TTC549 (cell line): ENCODE data around the gene MAPKBP1.
"Not testable (repeated sequence)": the region's sequence is repeated elsewhere in the genome, so short reads cannot be mapped to it uniquely, and the experiment has no call there.

ENCODE experiments used
- FAIRE-seq: peaks from 2 replicates; lab custom pipeline; 2012; peaks lifted over from hg19 to GRCh38; lab: Jason Lieb, UNC

The MAPKBP1 gene, protein sequence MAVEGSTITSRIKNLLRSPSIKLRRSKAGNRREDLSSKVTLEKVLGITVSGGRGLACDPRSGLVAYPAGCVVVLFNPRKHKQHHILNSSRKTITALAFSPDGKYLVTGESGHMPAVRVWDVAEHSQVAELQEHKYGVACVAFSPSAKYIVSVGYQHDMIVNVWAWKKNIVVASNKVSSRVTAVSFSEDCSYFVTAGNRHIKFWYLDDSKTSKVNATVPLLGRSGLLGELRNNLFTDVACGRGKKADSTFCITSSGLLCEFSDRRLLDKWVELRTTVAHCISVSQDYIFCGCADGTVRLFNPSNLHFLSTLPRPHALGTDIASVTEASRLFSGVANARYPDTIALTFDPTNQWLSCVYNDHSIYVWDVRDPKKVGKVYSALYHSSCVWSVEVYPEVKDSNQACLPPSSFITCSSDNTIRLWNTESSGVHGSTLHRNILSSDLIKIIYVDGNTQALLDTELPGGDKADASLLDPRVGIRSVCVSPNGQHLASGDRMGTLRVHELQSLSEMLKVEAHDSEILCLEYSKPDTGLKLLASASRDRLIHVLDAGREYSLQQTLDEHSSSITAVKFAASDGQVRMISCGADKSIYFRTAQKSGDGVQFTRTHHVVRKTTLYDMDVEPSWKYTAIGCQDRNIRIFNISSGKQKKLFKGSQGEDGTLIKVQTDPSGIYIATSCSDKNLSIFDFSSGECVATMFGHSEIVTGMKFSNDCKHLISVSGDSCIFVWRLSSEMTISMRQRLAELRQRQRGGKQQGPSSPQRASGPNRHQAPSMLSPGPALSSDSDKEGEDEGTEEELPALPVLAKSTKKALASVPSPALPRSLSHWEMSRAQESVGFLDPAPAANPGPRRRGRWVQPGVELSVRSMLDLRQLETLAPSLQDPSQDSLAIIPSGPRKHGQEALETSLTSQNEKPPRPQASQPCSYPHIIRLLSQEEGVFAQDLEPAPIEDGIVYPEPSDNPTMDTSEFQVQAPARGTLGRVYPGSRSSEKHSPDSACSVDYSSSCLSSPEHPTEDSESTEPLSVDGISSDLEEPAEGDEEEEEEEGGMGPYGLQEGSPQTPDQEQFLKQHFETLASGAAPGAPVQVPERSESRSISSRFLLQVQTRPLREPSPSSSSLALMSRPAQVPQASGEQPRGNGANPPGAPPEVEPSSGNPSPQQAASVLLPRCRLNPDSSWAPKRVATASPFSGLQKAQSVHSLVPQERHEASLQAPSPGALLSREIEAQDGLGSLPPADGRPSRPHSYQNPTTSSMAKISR (N-terminal part only)

DNA sequence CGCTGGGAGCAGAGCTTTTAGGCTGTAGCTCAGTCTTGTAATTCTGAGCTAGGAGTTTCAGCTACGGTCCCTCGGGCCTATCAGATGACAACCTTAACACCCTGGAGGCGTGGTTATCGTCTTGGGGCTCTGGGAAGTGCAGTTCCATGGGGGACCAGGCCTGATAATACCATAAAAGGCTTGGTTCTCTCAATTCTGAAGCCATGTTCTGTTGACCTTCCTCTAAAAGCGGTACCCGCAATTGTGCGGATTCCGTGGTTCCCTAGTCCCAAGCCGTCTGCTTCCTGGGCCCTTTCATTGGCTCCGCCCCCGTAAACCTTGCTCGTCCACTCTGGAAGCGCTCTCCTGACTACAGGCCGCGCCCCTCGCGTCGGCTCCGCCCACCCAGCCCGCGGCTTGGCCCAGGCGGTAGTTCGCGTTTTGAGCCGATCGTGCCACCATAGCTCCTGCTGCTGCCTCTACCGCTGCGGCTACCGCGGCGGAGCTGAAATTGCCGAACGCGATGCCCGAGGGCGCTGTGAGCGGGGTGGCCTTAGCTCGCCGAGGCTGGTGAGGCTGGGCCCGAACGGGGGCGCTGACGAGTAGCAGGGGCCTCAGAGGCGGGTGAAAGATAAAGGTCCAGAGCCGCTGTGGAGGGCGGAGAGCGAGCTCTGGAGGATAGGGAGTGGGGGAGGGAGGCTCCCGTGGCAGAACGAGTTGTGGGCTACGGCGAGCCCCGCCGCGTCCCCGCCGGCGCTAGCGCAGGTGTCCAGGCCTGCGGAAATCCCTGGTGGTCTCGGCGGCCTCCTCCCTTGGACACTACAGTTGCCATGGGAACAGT, at the start of gene MAPKBP1:
TSS of gene MAPKBP1 (plus strand) at position 423 of the 820 bp plus-strand sequence. CDS start 792 bp downstream, outside the sequence.
- FAIRE-seq = peak; percentile 88

DNA sequence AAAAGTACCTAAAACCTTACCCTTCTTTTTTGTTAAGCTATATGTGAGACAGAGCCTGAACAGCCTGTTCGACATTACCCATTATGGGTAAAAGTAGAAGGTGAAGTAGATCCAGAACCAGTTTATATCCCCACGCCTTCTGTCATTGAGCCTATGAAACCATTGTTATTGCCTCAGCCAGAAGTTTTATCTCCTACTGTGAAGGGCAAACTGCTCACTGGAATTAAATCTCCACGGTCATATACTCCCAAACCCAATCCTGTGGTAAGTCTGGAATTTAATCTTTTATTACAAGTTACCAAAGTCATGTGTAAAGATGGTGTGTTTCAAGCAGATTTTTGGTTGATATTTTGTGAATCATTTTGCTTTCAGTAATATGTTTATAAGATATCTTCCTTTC, 47.1 kb upstream of the MAPKBP1 start:
- FAIRE-seq = no peak

DNA sequence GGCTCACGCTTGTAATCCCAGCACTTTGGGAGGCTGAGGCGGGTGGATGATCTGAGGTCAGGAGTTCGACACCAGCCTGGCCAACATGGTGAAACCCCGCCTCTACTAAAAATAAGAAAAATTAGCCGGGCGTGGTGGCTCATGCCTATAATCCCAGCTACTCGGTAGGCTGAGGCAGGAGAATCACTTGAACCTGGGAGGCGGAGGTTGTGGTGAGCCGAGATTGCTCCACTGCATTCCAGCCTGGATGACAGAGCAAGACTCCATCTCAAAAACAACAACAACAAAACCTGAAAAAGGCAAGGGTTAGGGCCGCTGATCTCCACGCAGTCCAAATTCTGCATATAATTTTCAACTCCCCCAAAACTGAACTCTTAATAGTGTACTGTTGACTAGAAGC, 46.2 kb upstream of the MAPKBP1 start:
- not testable (repeated sequence) for FAIRE-seq

DNA sequence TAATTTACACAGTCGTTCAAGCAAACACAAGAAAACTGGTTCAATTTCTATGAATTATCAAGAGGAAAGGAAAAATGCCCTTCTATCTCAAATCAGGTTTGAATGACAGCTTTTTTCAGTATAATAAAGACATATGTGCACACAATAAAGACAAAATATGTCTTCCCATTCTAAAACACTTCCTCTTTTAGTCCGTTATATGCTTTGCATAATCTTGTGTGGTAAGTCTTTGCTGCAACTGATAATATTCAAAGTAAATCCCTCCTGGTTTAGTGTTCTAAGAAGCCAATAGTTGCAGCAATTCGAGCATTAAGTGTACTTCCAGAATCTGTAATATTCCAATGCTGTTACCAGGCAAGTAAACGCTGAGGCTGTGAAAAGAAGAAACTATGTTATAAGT, 43.7 kb upstream of the MAPKBP1 start:
- no peak for FAIRE-seq

DNA sequence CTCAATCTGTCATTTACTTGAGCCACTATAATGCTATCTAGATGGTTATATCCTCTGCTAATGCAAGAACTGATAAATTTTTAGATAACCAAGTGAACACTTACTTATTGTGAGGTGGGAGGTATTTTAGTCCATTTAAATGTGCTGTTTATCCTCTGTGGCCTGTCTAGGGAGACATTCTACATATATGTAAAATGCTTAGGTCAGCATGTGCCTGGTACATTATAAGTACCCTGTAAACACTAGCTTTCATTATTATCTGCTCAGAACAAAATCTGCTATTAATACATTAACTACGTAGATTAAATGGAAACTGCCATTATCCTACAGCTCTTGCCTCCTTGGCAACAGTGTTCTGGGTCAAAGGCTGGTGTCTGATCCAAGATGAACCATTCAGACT, 41.8 kb upstream of the MAPKBP1 start:
- FAIRE-seq = no peak

DNA sequence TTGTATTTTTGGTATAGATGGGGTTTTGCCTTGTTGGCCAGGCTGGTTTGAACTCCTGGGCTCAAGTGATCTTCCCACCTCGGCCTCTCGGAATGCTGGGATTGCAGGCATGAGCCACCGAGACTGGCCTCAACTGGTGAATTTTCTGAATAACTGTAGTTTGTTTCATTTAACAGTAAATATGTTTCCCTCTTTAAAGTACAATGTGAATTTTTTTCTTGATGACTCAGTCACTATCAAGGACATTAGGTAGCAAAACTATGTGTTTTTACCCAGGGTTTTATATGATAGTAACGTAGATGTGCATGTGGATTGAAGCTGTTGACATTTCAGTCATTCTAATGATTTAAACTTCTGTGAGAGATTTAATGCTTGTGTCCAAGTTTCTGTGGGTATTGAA, 40.2 kb upstream of the MAPKBP1 start:
- FAIRE-seq = no peak

DNA sequence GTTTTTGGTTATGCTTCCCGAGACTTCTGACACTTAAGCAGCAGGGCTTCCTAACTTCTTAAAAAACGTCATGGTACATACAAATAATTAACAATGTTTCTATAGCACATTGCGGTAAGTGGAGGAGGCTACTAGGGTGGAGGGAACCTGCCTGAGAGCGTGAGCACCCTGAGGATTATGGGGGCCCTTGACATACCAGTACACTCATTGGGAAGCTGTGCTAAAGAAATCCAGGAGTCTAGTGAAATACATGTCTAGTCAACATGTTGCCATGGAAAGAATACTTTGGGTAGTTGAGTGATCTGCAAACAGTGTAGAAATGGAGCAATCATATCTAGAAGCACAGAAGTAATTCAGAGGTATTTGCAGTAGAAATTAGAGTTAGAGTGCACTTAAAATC, 39.2 kb upstream of the MAPKBP1 start:
- no peak for FAIRE-seq

DNA sequence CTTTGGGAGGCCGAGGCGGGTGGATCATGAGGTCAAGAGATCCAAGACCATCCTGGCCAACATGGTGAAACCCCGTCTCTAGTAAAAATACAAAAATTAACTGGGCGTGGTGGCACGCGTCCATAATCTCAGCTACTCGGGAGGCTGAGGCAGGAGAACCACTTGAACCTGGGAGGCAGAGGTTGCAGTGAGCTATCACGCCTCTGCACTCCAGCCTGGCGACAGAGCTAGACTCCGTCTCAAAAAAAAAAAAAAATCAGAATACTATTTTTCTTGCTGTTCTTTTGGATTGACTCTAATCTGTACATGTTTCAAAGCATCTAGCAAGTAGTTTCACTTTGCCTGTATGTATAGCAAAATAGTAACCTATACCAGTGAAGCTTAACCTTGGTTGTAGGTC, 38.8 kb upstream of the MAPKBP1 start:
- FAIRE-seq = not testable (repeated sequence)

DNA sequence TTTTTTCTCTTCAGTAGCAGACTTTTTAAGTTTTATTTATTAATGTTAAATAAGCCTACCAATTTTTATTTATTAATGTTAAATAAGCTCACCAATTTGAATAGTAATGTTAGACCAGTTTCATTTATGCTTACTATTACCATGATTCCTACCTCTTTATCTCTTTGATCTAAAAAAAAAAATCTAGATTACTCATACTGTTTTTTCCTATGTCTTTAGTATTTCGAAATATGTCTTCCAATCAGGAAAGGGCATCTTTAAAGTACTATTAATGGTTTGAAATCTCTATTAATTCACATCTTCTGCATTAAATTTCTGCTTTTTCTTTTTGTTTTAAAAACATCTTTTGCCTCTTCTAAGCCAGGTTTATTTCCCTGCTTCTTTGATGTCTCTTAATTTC, 27.5 kb upstream of the MAPKBP1 start:
- FAIRE-seq = no peak

DNA sequence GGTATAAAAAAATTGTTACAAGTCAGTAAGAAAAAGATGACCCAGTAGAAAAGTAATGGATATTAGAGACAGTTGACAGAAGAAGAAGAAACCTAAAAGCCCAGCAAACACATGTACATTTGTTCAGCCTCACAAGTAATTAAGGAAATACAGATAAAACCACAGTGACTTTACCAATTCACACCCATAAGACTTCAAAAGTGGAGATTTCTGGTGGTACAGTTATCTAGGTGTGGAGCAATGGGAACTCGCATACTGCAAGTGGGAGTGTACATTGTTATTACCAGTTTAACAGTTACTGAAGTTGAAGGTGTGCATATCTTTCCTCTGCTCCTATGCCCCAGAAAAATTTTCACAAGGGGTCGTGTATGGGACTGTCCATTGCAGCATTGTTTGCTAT, 18.1 kb upstream of the MAPKBP1 start:
- FAIRE-seq = no peak

DNA sequence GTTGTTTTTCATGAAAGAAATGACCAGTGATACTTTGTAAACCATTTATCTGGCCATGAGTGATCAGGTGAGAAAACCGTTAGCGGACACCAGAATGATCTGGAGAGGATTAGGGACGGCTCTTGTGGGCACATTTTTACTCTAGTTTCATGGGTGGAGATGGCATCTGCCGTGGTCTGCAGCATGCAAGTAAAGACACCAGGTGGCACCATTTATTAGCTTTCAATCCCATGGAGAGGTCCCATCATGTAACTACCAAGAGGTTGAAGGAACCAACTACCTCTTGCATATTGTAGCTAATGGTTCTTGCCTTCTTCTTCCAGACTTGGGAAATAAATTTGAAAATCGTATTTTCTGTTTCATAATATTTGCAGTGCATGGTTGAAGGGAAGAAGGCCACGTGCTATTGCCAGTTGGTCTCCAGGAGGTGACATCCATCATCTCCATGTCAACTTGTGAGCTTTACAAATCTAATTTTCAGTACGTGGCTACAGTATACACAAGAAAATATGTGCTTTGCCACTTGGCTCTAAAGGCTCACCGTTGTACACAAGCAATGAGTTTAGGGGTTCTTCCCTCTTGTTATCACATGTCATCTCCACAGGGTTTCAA, 1.5 kb upstream of the MAPKBP1 start:
- peak; percentile 46 for FAIRE-seq

DNA sequence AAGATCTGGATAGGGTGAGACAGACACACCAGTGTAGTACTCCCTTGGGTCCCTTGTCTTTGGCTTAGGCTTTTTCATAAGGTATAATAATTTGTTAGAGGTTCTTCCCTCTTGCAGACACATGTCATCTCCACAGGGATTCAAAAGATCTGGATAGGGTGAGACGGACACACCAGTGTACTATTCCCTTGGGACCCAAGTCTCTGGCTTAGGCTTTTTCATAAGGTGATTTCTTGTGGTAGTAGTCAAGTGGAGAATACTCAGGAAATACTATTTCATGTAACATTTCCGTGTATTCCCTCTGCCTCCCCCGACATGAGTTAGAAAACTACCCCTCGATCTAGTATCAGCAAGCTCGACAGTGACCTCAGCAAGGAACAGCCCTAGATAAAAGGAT, 954 bp upstream of the MAPKBP1 start:
- no peak for FAIRE-seq

DNA sequence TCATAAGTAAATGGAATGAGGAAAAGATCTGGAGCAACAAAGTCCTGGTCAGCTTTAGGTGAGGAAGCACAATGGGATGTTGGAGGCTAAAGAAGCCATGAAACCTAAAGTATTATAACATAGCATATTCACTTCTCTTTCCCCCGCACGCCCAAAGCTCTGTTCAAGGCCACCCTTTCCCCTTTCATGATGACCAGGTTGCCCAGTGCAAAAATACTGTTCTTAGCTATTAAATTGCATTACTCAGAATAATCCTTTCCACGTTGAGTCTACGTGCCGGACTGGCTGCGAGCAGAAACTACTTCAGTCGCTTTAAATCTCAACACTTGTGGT, 589 bp upstream of the MAPKBP1 start:
- FAIRE-seq = no peak

DNA sequence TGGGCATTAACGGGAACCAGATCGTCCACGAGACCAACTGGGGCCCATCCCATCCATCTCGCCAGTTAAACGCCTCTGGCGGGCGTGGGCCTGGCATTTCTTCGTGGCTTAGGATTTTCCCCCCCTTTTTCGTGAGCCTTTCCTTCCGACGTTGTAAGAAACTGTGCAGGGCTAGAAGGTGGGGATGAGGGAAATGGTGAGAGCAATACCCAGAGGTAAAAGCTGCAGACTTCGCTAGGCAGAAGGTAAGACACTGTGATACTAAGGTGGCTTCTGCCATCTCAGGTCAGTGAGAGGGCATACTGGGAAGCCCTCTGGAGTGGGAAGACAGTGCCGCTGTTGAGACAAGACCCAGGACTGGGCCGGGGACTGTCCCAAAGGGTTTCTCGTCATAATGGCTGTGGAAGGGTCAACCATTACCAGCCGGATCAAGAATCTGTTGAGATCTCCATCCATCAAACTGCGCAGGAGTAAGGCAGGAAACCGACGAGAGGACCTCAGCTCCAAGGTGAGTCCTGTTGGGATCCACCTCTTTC, 666 bp downstream of the MAPKBP1 start:
- FAIRE-seq = no peak

DNA sequence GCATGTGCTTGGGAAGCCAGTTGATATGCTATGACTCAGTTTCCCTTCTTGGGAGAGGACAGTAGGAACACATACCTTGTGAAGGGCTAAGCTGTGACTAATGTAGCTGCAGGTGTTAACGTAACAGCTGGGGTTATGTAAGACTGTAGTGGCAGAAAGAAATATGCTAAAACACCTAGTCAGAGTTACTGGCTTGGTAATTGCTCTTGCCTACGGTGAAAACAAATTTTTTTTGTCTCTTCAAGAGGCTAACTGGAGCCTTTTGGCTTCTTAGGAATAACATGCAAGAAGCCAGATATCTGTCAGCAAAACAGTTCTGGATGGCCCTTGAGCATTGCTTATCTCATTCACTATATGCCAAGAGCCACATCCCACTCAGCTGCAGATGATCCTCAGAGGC, 1.4 kb downstream of the MAPKBP1 start:
- FAIRE-seq = no peak

DNA sequence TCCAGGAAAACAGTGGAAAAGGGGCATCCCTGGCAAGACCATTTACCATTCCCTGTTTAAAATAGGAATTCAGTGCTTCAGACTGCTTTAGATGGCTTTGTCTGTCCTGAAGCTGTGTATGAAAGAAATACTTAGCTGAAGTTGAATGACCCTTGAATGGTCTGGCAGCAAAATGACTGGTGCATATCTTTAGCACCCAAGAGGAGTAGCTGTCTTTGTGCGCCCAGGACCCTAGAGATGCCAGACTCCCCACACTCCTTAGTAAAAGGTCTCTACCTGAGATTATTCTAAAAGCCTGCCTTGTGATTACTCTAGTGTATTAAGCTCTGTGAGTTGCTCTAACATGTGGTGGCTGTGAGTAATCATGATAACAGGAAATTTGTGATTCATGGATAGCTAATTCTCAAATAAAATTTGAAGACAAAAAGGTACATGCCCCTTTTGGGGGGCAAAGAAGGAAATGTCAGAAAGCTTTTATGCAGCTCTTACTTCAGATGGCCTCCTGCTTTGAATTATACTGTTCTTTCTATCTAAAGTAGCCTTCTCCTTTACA, 3.2 kb downstream of the MAPKBP1 start:
- no peak for FAIRE-seq

DNA sequence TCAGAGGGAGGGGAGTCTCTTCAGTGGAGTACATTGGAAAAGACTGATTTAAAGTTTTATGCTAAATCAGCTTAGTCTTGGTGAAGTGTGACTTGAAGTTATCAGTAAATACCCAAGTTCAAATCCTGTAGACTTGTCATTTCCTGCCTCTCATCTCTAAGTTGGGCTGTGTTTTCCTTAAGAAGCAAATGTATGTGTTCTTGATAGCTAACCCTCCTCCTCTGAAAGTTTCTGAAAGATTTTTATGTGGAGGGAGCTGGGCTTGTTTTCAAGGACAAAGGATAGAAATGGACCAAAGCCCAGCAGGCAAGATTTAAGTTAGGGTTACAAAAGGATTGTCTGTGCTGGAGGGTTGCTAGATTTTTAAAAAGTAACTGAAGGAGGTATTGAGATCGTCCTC, 4.2 kb downstream of the MAPKBP1 start:
- FAIRE-seq = no peak

DNA sequence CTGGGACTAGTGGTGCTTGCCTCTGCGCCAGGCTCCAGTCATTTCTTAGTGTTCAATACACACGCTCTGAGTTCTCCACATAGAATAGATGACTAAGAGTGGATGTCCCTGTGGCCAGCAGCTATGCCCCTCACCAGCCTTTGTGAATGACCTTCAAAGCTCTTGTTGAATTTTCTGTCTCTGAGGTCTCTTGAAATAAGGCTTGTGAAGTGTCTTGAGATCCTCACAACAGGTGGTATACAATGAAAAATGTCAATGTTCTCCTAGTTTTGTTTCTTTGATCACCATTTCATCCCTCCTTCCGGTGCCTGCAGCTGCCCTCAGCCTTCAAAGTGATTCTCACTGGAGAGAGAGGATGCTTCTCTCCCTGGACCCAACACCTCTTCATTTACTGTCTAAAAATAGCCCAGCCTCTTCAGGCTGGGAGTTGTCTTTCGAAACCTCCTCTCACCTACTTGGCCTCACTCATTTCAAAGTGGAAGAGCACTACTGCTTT, 5.4 kb downstream of the MAPKBP1 start:
- FAIRE-seq = no peak

DNA sequence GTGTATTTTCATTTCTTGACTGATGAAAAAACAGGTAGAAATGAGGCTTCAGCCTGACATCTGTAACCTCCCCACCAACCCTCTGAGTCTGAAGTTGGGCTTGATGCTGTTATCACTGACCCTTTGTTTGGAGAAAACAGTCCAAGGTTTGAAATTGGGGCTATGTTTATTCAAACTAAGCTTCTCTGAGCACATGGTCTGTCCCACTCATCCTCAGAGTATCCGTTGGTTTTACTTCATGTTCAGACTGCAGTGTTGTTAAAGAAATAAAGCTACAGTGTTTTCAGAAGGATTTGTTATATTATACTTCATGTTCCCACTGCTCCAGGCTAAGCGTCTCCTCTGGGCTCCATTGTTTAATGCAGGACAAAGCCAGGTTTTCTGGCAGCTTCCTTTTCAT, 6.0 kb downstream of the MAPKBP1 start:
- no peak for FAIRE-seq

DNA sequence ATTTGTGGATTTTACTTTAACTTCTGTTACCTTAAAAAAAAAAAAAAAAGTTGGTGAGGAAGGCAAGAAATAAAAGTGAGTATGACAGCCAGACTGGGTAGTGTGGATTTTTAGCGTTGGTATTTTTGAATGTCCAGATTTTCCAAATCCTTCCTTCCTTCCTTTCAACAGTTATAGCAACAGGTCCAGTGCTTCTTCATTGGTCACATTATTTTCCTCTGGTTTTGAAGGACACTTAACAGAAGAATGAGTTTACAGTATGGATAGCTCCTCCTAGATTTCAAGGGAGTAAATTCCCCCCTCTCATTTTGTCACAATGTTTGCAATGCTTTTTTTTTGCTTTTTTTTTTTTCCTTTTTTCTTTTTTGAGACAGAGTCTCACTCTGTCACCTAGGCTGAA, 6.4 kb downstream of the MAPKBP1 start:
- FAIRE-seq = no peak
